GM19023 (cell line): ENCODE data around the gene RBFOX2.
"Not testable (repeated sequence)": the region's sequence is repeated elsewhere in the genome, so short reads cannot be mapped to it uniquely, and the experiment has no call there.

Experiments used
- ATAC-seq: cut with Tn5 transposase; IDR thresholded peaks from one replicate; pipeline ENCODE4 v1.9.1; 2021; ENCODE audit warnings: mild to moderate bottlenecking, moderate library complexity; ENCODE audit not compliant: unreplicated experiment

Gene RBFOX2

GRCh38 chr22:35838855-35839576 lies 189.6 kb downstream of the RBFOX2 start:
- no peak for ATAC-seq

- ATAC-seq = no peak
These were observed 191.4 kb downstream of the RBFOX2 start for GRCh38 chr22:35837101-35837727.

- no peak for ATAC-seq
These were observed 192.5 kb downstream of the RBFOX2 start for GRCh38 chr22:35835998-35836691.

GRCh38 chr22:35835267-35835997 lies 193.2 kb downstream of the RBFOX2 start:
- no peak for ATAC-seq

GRCh38 chr22:35834061-35834460 lies 194.6 kb downstream of the RBFOX2 start:
- no peak for ATAC-seq

GRCh38 chr22:35830305-35830704 lies 198.3 kb downstream of the RBFOX2 start:
- ATAC-seq = no peak

GRCh38 chr22:35824256-35824655 lies 204.4 kb downstream of the RBFOX2 start:
- ATAC-seq = no peak

GRCh38 chr22:35821654-35822053 lies 207.0 kb downstream of the RBFOX2 start:
- ATAC-seq = no peak

GRCh38 chr22:35819421-35819820 lies 209.2 kb downstream of the RBFOX2 start:
- no peak for ATAC-seq

GRCh38 chr22:35818897-35819296 lies 209.7 kb downstream of the RBFOX2 start:
- ATAC-seq = no peak

- no peak for ATAC-seq
These were observed 216.0 kb downstream of the RBFOX2 start for GRCh38 chr22:35812600-35812999.

GRCh38 chr22:35811670-35812069 lies 217.0 kb downstream of the RBFOX2 start:
- ATAC-seq = no peak

GRCh38 chr22:35809816-35810215 lies 218.8 kb downstream of the RBFOX2 start:
- ATAC-seq = no peak

- ATAC-seq = no peak
These were observed 220.2 kb downstream of the RBFOX2 start for GRCh38 chr22:35808377-35808776.

GRCh38 chr22:35806668-35807067 lies 222.0 kb downstream of the RBFOX2 start:
- not testable (repeated sequence) for ATAC-seq

- ATAC-seq = no peak
These were observed 223.2 kb downstream of the RBFOX2 start for GRCh38 chr22:35805466-35805865.

- ATAC-seq = no peak
These were observed 224.2 kb downstream of the RBFOX2 start for GRCh38 chr22:35804421-35804820.

GRCh38 chr22:35802885-35803284 lies 225.7 kb downstream of the RBFOX2 start:
- ATAC-seq = no peak

GRCh38 chr22:35801301-35801700 lies 227.3 kb downstream of the RBFOX2 start:
- not testable (repeated sequence) for ATAC-seq

- no peak for ATAC-seq
These were observed 229.5 kb downstream of the RBFOX2 start for GRCh38 chr22:35799150-35799549.

GRCh38 chr22:35797411-35797810 lies 231.2 kb downstream of the RBFOX2 start:
- ATAC-seq = no peak
